ENCODE data around the gene MYO3B.

Gene MYO3B

GRCh38 chr2:170201734-170202393 lies 23.9 kb downstream of the MYO3B start:
- DNase-seq (ENCODE audit: insufficient read length, low spot score) = no peak
- no peak for FAIRE-seq
- TF ChIP-seq CTCF (IDR thresholded peaks at IDR 0.05; ENCODE audit: insufficient read depth, missing control alignments) = no peak

- FAIRE-seq (no peak), DNase-seq (ENCODE audit: insufficient read length, low spot score) (no peak)
- TF ChIP-seq CTCF (IDR thresholded peaks at IDR 0.05; ENCODE audit: insufficient read depth, missing control alignments) = no peak
These were observed 24.5 kb downstream of the MYO3B start for GRCh38 chr2:170202437-170202836.

GRCh38 chr2:170204298-170204951 lies 26.5 kb downstream of the MYO3B start:
- no peak for TF ChIP-seq CTCF (IDR thresholded peaks at IDR 0.05; ENCODE audit: insufficient read depth, missing control alignments)
- no peak for FAIRE-seq
- no peak for DNase-seq (ENCODE audit: insufficient read length, low spot score)

GRCh38 chr2:170206246-170206645 lies 28.3 kb downstream of the MYO3B start:
- DNase-seq (ENCODE audit: insufficient read length, low spot score) (no peak), FAIRE-seq (no peak)
- TF ChIP-seq CTCF (IDR thresholded peaks at IDR 0.05; ENCODE audit: insufficient read depth, missing control alignments) = no peak

- TF ChIP-seq CTCF (IDR thresholded peaks at IDR 0.05; ENCODE audit: insufficient read depth, missing control alignments) = no peak
These were observed 29.0 kb downstream of the MYO3B start for GRCh38 chr2:170206805-170207407.

GRCh38 chr2:170207901-170208300 lies 30.0 kb downstream of the MYO3B start:
- no peak for TF ChIP-seq CTCF (IDR thresholded peaks at IDR 0.05; ENCODE audit: insufficient read depth, missing control alignments)
- FAIRE-seq (no peak), DNase-seq (ENCODE audit: insufficient read length, low spot score) (no peak)

More at GRCh38 chr2:170206805-170207407, 29.0 kb downstream of the MYO3B start:
- no peak for DNase-seq (ENCODE audit: insufficient read length, low spot score)
- no peak for FAIRE-seq

GRCh38 chr2:170208967-170209366 lies 31.0 kb downstream of the MYO3B start:
- no peak for DNase-seq (ENCODE audit: insufficient read length, low spot score)
- FAIRE-seq = no peak
- no peak for TF ChIP-seq CTCF (IDR thresholded peaks at IDR 0.05; ENCODE audit: insufficient read depth, missing control alignments)
